ENCODE measurements around the gene SDR39U1.

- no peak for TF ChIP-seq CTCF (IDR thresholded peaks at IDR 0.05)
- no peak for TF ChIP-seq POLR2A (IDR thresholded peaks at IDR 0.05)
These were observed 16.2 kb upstream of the SDR39U1 start for GRCh38 chr14:24458736-24459135.

Data from thyroid gland (tissue), 4 donors.